Motor neuron (in vitro differentiated cells): Measurements from ENCODE around the gene C19orf85. TPM values are rescaled to one million over a fixed set of nuclear protein-coding genes. Genes with fewer than 3 reads are reported as not detected.
"Not testable (repeated sequence)": the region's sequence is repeated elsewhere in the genome, so short reads cannot be mapped to it uniquely, and the experiment has no call there.

ENCODE experiments used
- ATAC-seq, 8 experiments: fragments of 200-7000 bp; cut with Tn5 transposase; replicated peaks in 6 of 8; 2 replicates each; pipeline ENCODE4 v1.8.0; 2021; ENCODE audit warnings: mild to moderate bottlenecking in 8 of 8, moderate library complexity in 8 of 8
- H3K27ac ChIP-seq, 2 donors: fragments of 250-450 bp; sonication (Bioruptor Pico); 2 replicates each; pipeline ENCODE4 v1.9.0; 2021; ENCODE audit warnings: antibody characterized with exemption in 2 of 2, mild to moderate bottlenecking in 2 of 2, moderate library complexity in 1 of 2
- H3K4me1 ChIP-seq, 2 donors: fragments of 250-450 bp; sonication (Bioruptor Pico); replicated peaks in 1 of 2; 2 replicates each; pipeline ENCODE4 v1.6.1; 2021; ENCODE audit warnings: antibody characterized with exemption in 2 of 2, mild to moderate bottlenecking in 2 of 2, moderate library complexity in 1 of 2
- H3K4me3 ChIP-seq, 5 donors: fragments of 250-450 bp; sonication (Bioruptor Pico); 2 replicates each; pipeline ENCODE4 v1.9.0; 2021; ENCODE audit warnings: antibody characterized with exemption in 5 of 5, mild to moderate bottlenecking in 5 of 5, moderate library complexity in 4 of 5
- WGBS, 10 experiments: fragments of 450-650 bp; shearing (Covaris generic); methylation state at CpG; one replicate each; pipeline ENCODE4 v1.0.0; 2022; 5-methylcytosine and 5-hydroxymethylcytosine counted together
- in situ Hi-C, 9 experiments: fragments of 400-800 bp; cut with MboI; loops; one replicate each; pipeline ENCODE4 v1.15.0; 2021; ENCODE audit warnings: low sequenced_read_pairs in 9 of 9, low pct_unique_long_range_greater_than_20kb in 2 of 9; ENCODE audit not compliant: unreplicated experiment in 9 of 9
- total RNA-seq, 8 experiments: library from RNA; unstranded; fragments of 300-600 nt; gene quantifications; 2 replicates each; pipeline versions ENCODE4 v1.2.3 to v1.2.4, GENCODE V29; 2022

C19orf85 gene
- total RNA-seq, 8 experiments from 2014 or later, result 0.05 to 1.3 (median 0.72) TPM; not detected in 1

GRCh38 chr19:55457683-55458457 lies 6.7 kb downstream of the C19orf85 start:
- Histone ChIP-seq H3K27ac (no peak overlapping the region), H3K4me1 (peaks cover 22 to 30% of the 10 kb centered on the region in 2 donors), H3K4me3 (no peak overlapping the region)
- ATAC-seq, result no peak
- in situ Hi-C loops, result no loop called here
- 54 to 95% (median 73%) methylated on average over 2 to 11 of the region's 16 CpGs for WGBS, 10 experiments

GRCh38 chr19:55456347-55456746 lies 8.2 kb downstream of the C19orf85 start:
- Histone ChIP-seq H3K27ac (no peak overlapping the region), H3K4me1 (peaks cover 22 to 30% of the 10 kb centered on the region in 2 donors), H3K4me3 (no peak overlapping the region)
- 84 to 94% methylated on average over 4 to 10 of the region's 14 CpGs; no CpG with 5 or more reads in 8 of the 10 experiments for WGBS, 10 experiments
- in situ Hi-C loops, result no loop called here
- no peak for ATAC-seq

DNA sequence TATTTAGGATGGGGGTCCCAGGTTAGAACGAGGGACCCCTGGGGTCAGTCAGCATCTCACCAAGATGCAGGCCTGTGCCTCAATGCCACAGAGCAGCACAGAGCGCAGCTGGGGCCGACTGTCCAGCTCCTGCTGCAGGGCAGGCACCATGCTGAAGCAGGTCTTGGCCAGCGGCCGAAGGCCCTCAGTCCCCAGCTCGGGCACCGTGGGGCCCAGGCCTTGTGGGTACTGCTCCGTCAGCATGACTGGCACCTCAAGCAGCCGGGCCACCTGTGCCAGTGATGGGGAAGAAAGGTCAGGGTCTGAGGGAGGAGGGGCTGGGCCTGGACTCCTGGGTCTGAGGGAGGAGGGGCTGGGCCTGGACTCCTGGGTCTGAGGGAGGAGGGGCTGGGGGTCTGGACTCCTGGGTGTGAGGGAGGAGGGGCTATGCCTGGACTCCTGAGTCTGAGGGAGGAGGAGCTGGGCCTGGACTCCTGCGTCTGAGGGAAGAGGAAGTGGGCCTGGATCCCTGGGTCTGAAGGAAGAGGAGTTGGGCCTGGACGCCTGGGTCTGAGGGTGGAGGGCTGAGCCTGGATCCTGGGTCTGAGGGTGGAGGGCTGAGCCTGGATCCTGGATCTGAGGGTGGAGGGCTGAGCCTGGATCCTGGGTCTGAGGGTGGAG lies 8.8 kb downstream of the C19orf85 start:
- WGBS, 10 experiments, result 92% methylated on average over 2 of the region's 11 CpGs; no CpG with 5 or more reads in 9 of the 10 experiments
- H3K4me3 ChIP-seq, result no peak overlapping the region
- no peak for ATAC-seq
- in situ Hi-C loops, result no loop called here
- peaks cover 21 to 29% of the 10 kb centered on the region in 2 donors for H3K4me1 ChIP-seq
- H3K27ac ChIP-seq, result no peak overlapping the region

- peak in 1 of 8 experiments; percentile 13 for ATAC-seq
- Histone ChIP-seq H3K4me3 (no peak overlapping the region), H3K4me1 (peaks cover 13 to 21% of the 10 kb centered on the region in 2 donors), H3K27ac (no peak overlapping the region)
- whole genome bisulfite sequencing, 10 experiments, result 38 to 100% methylated on average over 1 to 2 of the region's 14 CpGs; no CpG with 5 or more reads in 8 of the 10 experiments
- in situ Hi-C loops, result no loop called here
Observed at GRCh38 chr19:55454787-55455243, 9.7 kb downstream of the C19orf85 start.

DNA sequence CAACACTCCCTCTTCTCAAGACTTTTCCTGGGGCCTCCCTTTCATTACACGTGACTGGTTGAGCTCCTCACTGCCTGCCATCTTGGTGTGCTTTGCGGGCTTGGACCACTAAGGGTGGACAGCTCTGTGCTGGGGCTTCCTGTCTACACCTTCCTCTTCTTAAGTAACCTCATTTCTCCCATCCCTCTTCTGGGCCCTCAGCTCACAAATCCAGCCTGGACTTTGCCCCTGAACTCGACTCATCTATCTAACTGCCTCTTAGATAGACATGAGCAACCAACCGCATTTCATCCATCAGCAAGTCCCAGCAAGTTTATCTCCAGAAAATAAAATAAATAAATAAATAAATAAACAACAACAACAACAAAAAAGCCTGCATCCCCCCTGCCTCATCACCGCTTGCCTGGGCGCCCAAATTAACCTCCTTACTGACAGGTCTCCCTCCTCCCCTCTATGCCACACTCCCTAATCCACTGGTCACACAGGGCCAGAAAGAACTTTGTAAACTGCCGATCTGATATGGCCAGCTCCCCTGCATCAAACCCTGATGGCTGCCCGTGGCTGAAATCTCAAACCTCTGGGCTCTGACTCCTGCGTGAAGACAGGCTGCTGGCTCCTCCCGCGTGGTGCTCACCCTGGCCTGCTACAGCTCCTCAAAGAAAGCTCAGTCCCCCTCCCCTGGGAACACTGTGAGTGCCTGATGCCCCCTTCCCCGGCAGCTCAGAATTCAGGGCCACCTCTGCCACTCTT lies 10.9 kb downstream of the C19orf85 start:
- 75 to 100% (median 92%) methylated on average over 3 to 6 of the region's 12 CpGs; no CpG with 5 or more reads in 1 of the 10 experiments for WGBS, 10 experiments
- Histone ChIP-seq H3K4me3 (no peak overlapping the region), H3K4me1 (peaks cover 12 to 20% of the 10 kb centered on the region in 2 donors), H3K27ac (no peak overlapping the region)
- in situ Hi-C loops, result no loop called here
- no peak for ATAC-seq

- ATAC-seq, result peak; percentile 76 to 94 (median 84)
- in situ Hi-C loops, result no loop called here
- Histone ChIP-seq H3K4me3 (peak overlapping the region; percentile 53 to 87 (median 59)), H3K4me1 (peaks cover 12 to 16% of the 10 kb centered on the region in 2 donors), H3K27ac (peak overlapping the region; percentile 59 to 82)
- WGBS, 10 experiments, result no CpG with 5 or more reads among the region's 34 CpGs
Observed at GRCh38 chr19:55452749-55453346, 11.7 kb downstream of the C19orf85 start.

- peak overlapping the region; percentile 53 to 87 (median 59) for H3K4me3 ChIP-seq
- peak in 5 of 8 experiments; percentile 21 to 52 (median 50) for ATAC-seq
- in situ Hi-C loops, result no loop called here
- H3K27ac ChIP-seq, result peak overlapping the region; percentile 59 to 82
- H3K4me1 ChIP-seq, result peaks cover 12 to 16% of the 10 kb centered on the region in 2 donors
- 0% methylated on average over 1 to 2 of the region's 57 CpGs; no CpG with 5 or more reads in 8 of the 10 experiments for WGBS, 10 experiments
Observed at GRCh38 chr19:55451965-55452748, 12.4 kb downstream of the C19orf85 start.

- peak overlapping the region; percentile 53 to 87 (median 59) for H3K4me3 ChIP-seq
- WGBS, 10 experiments, result no CpG with 5 or more reads among the region's 80 CpGs
- peaks cover 12 to 16% of the 10 kb centered on the region in 2 donors for H3K4me1 ChIP-seq
- in situ Hi-C loops, result no loop called here
- ATAC-seq, result peak in 7 of 8 experiments; percentile 5 to 30 (median 14)
- H3K27ac ChIP-seq, result peak overlapping the region in 1 of 2 donors; percentile 57
Observed at GRCh38 chr19:55451163-55451964, 13.2 kb downstream of the C19orf85 start.

DNA sequence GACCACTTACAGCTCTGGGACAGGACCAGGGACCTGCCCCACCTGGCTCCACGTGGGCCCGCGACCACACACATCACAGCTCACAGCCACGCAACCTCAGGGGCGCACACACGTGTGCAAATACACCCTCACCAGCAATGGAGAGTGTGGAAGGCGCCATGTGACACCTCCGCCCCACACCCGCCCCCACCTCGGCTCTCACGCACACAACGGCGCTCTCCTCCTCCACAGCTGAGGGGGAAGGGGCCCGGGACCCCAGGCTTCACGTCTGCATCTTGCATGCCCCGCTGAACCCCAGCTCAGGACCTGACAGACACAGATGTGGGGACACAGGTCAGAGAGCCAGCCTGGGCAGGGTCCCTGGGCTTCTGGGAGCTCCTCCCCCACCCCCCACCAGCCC lies 15.1 kb downstream of the C19orf85 start:
- Histone ChIP-seq H3K27ac (no peak overlapping the region), H3K4me3 (peak overlapping the region in 2 of 5 donors; percentile 13 to 20), H3K4me1 (peaks cover 18 to 20% of the 10 kb centered on the region in 2 donors)
- no peak for ATAC-seq
- 27 to 43% methylated on average over 3 to 7 of the region's 16 CpGs; no CpG with 5 or more reads in 8 of the 10 experiments for WGBS, 10 experiments
- in situ Hi-C loops, result loop anchor here in 1 of 9 experiments (25.0 kb wide), 1 partner anchor 312 kb away; the partner anchor contains the start of gene TNNT1

DNA sequence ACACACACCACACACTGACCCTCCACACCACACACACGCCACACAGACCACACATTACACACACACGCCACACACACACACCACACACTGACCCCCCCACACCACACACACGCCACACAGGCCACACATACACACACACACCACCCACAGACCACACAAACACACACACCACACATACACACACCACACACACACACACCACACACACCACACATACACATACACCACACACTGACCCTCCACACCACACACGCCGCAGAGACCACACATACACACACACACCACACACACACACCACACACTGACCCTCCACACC lies 16.4 kb downstream of the C19orf85 start:
- WGBS, 10 experiments, result 20 to 60% methylated on average over 1 to 3 of the region's 5 CpGs; no CpG with 5 or more reads in 8 of the 10 experiments
- H3K27ac ChIP-seq, H3K4me3 ChIP-seq, ATAC-seq: not testable (repeated sequence)
- H3K4me1 ChIP-seq, result peaks cover 19 to 24% of the 10 kb centered on the region in 2 donors
- in situ Hi-C loops, result loop anchor here in 1 of 9 experiments (25.0 kb wide), 1 partner anchor 311 kb away; the partner anchor contains the start of gene TNNT1
